Chondrocyte (in vitro differentiated cells): ENCODE data around the gene ASB13. TPM values are rescaled to one million over a fixed set of nuclear protein-coding genes. Genes with fewer than 3 reads are reported as not detected.
A peak's percentile ranks its signal among the peaks of the same experiment; 100 is the strongest.

Experiments
- DNase-seq: peaks from one replicate; pipeline ENCODE4 v3.0.0; 2021; ENCODE audit warnings: mixed read lengths, low spot score
- H3K27ac Mint-ChIP-seq: one replicate; pipeline ENCODE4 v1.8.0; 2021; ENCODE audit warnings: mild to moderate bottlenecking, moderate library complexity, mixed read lengths; ENCODE audit not compliant: unreplicated experiment
- H3K27me3 Mint-ChIP-seq: 2 replicates; pipeline ENCODE4 v1.8.0; 2021; ENCODE audit warnings: low read depth, mixed read lengths
- H3K36me3 Mint-ChIP-seq: 2 replicates; pipeline ENCODE4 v1.8.0; 2021; ENCODE audit warnings: low read depth, mixed read lengths
- H3K4me1 Mint-ChIP-seq: 2 replicates; pipeline ENCODE4 v1.8.0; 2021; ENCODE audit warnings: low read depth, mild to moderate bottlenecking, mixed read lengths
- H3K4me3 Mint-ChIP-seq: one replicate; pipeline ENCODE4 v1.8.0; 2021; ENCODE audit warnings: mild to moderate bottlenecking, moderate library complexity, mixed read lengths; ENCODE audit not compliant: unreplicated experiment
- H3K9me3 Mint-ChIP-seq: 2 replicates; pipeline ENCODE4 v1.8.0; 2021; ENCODE audit warnings: low read depth, mixed read lengths
- total RNA-seq: library from RNA; stranded (reverse); gene quantifications from 3 replicates; pipeline ENCODE4 v1.2.1, GENCODE V29; 2021
- TF ChIP-seq, protein P1 (sequence below): fragments of 200-600 bp; sonication (generic); IDR thresholded peaks from 2 replicates; pipeline ENCODE4 v1.5.0; 2021; ENCODE audit warnings: antibody characterized with exemption, mild to moderate bottlenecking, moderate library complexity

The ASB13 gene
- total RNA-seq, 1 donor from 2014 or later = 14.0 TPM

DNA sequence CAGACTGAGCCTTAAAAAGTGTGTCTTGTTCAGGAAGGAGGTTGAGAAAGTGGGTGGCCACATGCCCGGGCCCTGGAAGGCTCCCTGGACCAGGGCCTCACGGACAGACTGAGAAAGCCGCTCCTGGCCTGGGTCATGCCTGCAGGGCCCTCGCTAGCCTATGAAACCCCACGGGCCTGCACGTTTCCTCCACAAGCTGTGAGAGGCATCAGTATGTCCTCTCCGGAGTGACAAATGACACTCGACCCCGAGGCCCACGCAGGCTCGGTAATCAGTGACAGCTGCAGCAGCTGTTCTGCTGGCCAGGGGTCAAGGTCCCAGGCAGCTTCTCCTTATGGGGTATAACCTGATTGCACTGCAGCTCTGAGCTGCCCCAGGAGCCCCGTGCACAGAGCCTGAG lies 47.6 kb downstream of the ASB13 start:
- Mint-ChIP-seq H3K27ac (peak overlapping the region; percentile 41), H3K9me3 (no peaks in the 10 kb centered on the region), H3K4me3 (no peak overlapping the region), H3K27me3 (no peaks in the 10 kb centered on the region), H3K4me1 (peaks cover 53% of the 10 kb centered on the region), H3K36me3 (no peaks in the 10 kb centered on the region)
- peak; percentile 69 for DNase-seq
- TF ChIP-seq, protein P1, sequence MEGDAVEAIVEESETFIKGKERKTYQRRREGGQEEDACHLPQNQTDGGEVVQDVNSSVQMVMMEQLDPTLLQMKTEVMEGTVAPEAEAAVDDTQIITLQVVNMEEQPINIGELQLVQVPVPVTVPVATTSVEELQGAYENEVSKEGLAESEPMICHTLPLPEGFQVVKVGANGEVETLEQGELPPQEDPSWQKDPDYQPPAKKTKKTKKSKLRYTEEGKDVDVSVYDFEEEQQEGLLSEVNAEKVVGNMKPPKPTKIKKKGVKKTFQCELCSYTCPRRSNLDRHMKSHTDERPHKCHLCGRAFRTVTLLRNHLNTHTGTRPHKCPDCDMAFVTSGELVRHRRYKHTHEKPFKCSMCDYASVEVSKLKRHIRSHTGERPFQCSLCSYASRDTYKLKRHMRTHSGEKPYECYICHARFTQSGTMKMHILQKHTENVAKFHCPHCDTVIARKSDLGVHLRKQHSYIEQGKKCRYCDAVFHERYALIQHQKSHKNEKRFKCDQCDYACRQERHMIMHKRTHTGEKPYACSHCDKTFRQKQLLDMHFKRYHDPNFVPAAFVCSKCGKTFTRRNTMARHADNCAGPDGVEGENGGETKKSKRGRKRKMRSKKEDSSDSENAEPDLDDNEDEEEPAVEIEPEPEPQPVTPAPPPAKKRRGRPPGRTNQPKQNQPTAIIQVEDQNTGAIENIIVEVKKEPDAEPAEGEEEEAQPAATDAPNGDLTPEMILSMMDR = no peak

DNA sequence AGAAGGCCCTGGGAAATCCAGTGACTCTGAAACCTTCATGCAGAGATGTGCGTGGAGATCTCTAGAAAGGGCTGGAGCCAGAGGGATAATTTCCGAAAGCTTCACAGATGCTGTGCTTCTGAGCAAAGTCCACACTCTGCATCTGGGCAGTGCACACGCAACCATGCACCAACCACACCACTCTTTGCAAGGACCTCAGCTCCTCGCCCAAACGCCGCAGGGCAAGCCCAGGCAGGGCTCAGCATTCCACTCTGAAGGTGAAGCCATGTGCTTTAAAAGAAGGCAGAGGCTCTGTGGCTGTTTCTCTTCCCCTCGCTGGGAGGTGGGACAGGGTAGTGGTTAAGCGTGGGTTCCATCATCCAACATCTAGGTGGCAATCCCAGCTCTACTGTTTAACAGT lies 48.4 kb downstream of the ASB13 start:
- DNase-seq = peak; percentile 51
- H3K27ac Mint-ChIP-seq = no peak overlapping the region
- H3K9me3 Mint-ChIP-seq = no peaks in the 10 kb centered on the region
- H3K36me3 Mint-ChIP-seq = no peaks in the 10 kb centered on the region
- H3K4me1 Mint-ChIP-seq = peaks cover 57% of the 10 kb centered on the region
- TF ChIP-seq, protein P1 = no peak
- no peak overlapping the region for H3K4me3 Mint-ChIP-seq
- no peaks in the 10 kb centered on the region for H3K27me3 Mint-ChIP-seq

DNA sequence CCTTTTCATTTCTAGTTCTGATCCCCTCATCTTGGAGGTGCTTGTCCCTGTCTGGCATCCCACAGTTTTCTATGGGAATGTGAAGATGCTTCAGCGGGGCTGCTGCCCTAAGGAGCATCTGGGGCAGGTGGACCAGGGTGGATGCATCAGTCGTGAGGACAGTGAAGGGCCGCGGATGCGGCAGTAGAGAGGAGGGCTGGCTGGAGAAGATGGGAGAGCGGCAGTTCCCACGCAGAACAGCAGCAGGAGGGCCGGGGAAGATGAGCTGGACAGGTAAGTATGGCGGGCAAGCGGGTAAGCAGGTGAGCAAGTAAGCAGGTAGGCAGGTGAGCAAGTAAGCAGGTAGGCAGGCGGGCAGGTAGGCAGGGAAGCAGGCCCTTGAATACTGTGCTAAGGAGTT lies 48.9 kb downstream of the ASB13 start:
- Mint-ChIP-seq H3K4me1 (peaks cover 54% of the 10 kb centered on the region), H3K4me3 (no peak overlapping the region), H3K36me3 (no peaks in the 10 kb centered on the region), H3K9me3 (no peaks in the 10 kb centered on the region), H3K27me3 (no peaks in the 10 kb centered on the region), H3K27ac (no peak overlapping the region)
- no peak for DNase-seq
- TF ChIP-seq, protein P1 = no peak

DNA sequence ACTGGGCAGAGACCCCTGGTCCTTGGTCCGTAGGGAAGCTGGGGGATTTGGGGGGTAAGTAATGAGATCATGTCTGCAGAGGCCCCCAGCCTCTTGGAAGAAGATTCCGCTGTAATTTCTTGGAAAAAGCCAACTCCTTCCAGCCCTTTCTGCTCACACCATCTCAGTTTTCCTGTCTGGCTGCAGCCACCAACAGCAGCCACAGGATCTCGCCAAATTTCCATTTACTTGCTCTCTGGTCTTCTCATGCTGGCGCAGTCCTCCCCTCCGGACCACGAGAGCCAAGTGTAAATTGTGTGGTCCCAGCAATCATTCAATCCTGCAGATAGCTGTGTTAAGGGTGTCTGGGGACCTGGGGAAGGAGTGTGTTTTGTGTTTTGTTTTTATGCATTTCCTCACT lies 49.6 kb downstream of the ASB13 start:
- H3K27ac Mint-ChIP-seq = no peak overlapping the region
- DNase-seq = no peak
- peaks cover 57% of the 10 kb centered on the region for H3K4me1 Mint-ChIP-seq
- H3K4me3 Mint-ChIP-seq = no peak overlapping the region
- TF ChIP-seq, protein P1 = no peak
- H3K27me3 Mint-ChIP-seq = no peaks in the 10 kb centered on the region
- H3K9me3 Mint-ChIP-seq = no peaks in the 10 kb centered on the region
- no peaks in the 10 kb centered on the region for H3K36me3 Mint-ChIP-seq

DNA sequence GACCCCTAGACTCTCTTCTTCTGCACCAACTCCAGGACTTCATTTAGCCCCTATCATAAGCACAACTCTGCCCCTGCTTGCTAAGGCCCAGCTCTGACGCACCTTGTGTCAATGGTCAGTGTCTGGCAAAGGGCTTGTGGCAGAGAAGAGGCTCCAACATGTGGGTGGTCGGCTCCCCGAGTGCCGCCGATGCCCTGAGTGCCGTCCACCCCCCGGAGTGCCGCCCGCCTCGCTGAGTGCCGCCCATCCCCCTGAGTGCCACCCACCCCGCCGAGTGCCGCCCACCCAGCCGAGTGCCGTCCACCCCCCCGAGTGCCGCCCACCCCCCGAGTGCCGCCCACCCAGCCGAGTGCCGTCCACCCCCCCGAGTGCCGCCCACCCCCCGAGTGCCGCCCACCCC lies 50.3 kb downstream of the ASB13 start:
- Mint-ChIP-seq H3K4me3 (no peak overlapping the region), H3K36me3 (no peaks in the 10 kb centered on the region), H3K9me3 (no peaks in the 10 kb centered on the region), H3K27me3 (no peaks in the 10 kb centered on the region), H3K27ac (no peak overlapping the region), H3K4me1 (peaks cover 58% of the 10 kb centered on the region)
- no peak for DNase-seq
- TF ChIP-seq, protein P1 = no peak
